K562 (cell line): ENCODE data around the gene UTP11.

ENCODE experiments used
- EP300 ChIP-seq: IDR thresholded peaks from 2 replicates; pipeline ENCODE4 v1.6.1; 2012; ENCODE audit warnings: low read length, improper control_type of control experiment
- POLR2A ChIP-seq: fragments of 450-650 bp; conservative IDR thresholded peaks from 2 replicates; pipeline ENCODE4 v1.6.1; 2016
- POLR2AphosphoS2 ChIP-seq: IDR thresholded peaks from 2 replicates; pipeline ENCODE4 v1.6.1; 2012; ENCODE audit warnings: low read length, improper control_type of control experiment
- TBP ChIP-seq: optimal IDR thresholded peaks from 2 replicates; pipeline ENCODE3; 2011; ENCODE audit warnings: low read depth, low read length, improper control_type of control experiment

DNA sequence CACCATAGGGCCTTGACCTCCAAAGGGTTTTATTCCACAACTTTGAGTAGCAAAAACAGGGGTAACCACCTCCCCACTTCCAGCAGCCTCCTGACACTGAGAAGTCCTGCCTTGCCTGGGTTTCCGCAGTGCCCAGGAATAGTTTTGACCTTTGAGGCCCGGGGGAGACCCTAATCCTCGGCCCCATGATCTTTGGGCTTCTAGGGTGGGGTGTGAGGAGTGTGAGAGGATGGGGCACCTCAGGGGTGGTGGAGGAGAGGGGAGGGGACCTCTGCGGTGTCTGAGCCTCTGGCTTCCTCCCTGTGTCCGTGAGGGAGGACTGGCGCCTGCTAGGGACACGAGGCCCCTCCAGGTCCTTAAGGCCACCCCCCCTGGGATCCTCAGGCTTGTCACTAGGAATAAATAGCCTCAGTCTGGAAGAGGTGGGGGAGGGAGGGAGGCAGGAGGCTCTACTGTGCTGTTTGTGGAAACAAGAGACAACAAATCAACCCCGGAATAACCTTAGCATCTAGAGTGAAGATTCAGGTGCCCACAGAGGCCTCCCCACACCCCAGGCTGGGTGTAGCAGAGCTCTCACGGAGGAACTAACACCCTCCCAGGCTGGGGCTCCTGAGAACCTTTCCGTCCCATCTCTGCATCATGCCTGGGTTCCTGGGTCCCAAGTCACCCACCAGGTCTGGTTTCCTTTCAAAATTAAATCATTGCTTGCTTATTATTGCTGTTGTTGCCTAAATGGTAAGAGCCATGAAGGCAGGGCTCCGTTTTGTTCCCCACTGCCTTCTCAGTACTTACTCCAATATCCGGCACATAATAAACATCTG lies 6.3 kb upstream of the UTP11 start:
- TF ChIP-seq POLR2AphosphoS2 (no peak), EP300 (no peak), TBP (no peak), POLR2A (no peak)
